Measurements from ENCODE around the gene CLBA1.

DNA sequence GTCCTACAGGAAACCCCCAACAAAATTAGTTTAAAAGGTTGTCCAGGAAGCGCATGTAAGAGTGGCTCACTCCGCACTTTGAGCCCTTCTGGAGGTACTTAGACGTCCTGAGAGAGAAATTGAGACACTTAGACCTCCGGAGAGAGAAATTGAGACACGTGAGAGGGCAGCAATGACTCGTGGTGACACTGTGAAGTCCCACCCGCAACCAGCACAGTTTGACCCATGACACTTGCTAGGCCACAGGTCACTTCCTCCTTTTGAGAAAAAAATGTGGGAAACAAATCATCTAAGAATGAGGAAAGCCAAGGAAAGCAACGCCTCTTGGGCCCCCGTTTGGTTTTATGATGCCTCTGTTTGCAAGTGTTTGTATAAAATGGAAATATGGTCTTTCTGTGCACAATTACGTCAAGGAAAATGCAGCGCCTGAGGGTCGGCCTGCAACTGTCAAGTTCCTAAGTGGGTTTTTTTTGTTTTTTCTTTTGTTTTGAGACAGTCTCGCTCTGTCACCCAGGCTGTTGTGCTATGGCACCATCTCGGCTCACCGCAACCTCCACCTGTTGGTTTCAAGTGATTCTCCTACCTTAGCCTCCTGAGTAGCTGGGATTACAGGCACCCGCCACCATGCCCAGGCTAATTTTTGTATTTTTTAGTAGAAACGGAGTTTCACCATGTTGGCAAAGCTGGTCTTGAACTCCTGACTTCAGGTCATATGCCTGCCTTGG lies 48.9 kb downstream of the CLBA1 start:
- TF ChIP-seq, protein P1, sequence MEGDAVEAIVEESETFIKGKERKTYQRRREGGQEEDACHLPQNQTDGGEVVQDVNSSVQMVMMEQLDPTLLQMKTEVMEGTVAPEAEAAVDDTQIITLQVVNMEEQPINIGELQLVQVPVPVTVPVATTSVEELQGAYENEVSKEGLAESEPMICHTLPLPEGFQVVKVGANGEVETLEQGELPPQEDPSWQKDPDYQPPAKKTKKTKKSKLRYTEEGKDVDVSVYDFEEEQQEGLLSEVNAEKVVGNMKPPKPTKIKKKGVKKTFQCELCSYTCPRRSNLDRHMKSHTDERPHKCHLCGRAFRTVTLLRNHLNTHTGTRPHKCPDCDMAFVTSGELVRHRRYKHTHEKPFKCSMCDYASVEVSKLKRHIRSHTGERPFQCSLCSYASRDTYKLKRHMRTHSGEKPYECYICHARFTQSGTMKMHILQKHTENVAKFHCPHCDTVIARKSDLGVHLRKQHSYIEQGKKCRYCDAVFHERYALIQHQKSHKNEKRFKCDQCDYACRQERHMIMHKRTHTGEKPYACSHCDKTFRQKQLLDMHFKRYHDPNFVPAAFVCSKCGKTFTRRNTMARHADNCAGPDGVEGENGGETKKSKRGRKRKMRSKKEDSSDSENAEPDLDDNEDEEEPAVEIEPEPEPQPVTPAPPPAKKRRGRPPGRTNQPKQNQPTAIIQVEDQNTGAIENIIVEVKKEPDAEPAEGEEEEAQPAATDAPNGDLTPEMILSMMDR (IDR thresholded peaks at IDR 0.05), result no peak
- no peak for TF ChIP-seq POLR2A (IDR thresholded peaks at IDR 0.05)

Data from heart left ventricle (tissue), 13 donors.